GM10266 (cell line): ENCODE data around the gene ZNF799.
"Not testable (repeated sequence)": the region's sequence is repeated elsewhere in the genome, so short reads cannot be mapped to it uniquely, and the experiment has no call there.

Experiments used
- DNase-seq: peaks from one replicate; pipeline ENCODE4 v3.0.0; 2012; ENCODE audit errors: extremely low spot score
- TF ChIP-seq, protein P1 (sequence below): IDR thresholded peaks from 2 replicates; pipeline ENCODE4 v1.5.1; 2012; ENCODE audit warnings: mild to moderate bottlenecking, low read depth; ENCODE audit not compliant: control insufficient read depth, insufficient read depth; ENCODE audit errors: missing control alignments

The ZNF799 gene

DNA sequence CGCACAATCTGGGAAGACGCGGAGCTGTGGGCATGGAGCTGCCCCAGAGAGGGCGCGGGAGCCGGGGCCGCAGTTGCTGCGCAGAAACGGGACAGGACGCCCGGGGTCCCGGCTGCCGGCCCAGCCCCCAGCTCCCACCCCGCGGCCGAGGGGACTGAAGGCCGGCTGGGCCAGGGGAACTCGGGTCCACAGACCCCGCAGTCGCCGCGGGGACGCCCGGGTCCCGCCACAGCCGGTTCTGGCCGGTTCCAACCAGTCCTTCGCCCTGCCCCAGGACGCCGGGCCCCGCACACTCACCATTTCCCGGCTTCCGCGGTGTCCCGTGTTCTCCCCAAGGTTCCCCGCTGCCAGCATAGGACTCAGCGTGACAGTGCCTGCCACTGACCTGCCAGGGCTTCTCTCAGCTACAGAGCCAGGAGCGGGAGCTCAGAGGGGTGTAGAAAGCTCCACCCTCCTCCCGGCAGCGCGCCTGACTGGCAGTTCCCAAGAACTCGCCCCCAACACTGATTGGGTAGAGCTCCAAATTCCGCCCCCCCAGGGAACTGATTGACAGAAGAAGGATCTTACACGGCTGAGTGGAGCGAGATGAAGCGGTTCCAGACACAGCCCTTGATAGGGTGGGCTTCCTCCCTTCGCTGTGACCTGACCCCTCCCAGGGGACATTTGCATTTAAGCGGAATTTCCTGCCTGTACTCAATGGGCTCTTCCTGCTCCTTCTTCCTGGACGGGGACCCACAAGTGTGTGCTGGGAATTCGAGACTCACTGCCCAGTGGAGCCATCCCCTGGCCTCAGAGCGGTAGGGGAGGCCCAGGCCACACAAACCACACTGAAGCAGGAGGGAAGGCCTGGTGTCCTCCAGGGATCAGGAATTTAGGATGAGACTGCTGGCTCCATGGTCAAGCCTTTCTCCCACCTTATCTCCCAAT lies 35.6 kb downstream of the ZNF799 start, which contains the start of gene ZNF442:
TSS of gene ZNF442 (minus strand) at position 448 of the 927 bp plus-strand sequence. CDS start 2,052 bp downstream, outside the sequence.
- TF ChIP-seq, protein P1, sequence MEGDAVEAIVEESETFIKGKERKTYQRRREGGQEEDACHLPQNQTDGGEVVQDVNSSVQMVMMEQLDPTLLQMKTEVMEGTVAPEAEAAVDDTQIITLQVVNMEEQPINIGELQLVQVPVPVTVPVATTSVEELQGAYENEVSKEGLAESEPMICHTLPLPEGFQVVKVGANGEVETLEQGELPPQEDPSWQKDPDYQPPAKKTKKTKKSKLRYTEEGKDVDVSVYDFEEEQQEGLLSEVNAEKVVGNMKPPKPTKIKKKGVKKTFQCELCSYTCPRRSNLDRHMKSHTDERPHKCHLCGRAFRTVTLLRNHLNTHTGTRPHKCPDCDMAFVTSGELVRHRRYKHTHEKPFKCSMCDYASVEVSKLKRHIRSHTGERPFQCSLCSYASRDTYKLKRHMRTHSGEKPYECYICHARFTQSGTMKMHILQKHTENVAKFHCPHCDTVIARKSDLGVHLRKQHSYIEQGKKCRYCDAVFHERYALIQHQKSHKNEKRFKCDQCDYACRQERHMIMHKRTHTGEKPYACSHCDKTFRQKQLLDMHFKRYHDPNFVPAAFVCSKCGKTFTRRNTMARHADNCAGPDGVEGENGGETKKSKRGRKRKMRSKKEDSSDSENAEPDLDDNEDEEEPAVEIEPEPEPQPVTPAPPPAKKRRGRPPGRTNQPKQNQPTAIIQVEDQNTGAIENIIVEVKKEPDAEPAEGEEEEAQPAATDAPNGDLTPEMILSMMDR = peak; percentile 52
- DNase-seq = peak; percentile 97

DNA sequence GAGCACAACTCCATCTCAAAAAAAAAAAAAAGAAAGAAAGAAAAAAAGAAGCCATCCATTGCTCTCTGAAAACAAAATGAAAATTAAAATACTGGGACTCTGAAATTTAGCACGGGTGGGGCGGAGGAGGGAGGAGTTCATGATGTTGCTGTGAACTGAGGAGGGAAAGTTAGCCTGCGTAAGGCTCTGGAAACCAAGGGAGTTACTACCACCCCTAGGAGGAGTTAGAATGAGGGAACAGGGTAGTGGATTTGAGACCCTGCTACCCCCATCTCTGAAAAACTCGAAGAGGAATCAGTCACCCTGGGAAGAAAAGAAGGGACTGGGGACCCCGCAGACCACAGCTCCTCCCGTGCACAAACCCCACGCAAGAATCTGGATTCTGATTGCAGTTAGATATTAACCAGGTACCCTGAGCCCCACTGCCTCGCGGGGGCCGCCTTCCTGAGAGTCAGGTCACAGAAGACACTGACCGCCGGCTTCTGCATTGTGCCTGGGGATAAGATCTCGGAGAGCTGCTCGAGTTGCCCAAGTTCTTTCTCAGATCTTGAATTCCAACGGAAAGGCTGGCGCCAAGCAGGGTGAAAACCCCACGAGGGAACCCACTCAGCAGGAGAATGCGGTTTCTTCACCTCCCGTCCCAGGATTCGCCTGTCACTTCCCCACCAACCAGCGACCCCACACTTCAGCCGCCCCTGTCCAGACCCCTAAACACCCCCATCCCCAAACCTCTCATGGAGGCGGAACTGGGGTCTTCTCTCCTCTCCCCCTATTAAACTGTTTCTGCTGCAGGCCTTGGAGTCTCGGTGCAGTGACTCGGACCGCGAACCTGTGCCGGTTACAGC lies 36.5 kb downstream of the ZNF799 start:
- peak; percentile 40 for DNase-seq
- TF ChIP-seq, protein P1 = no peak

DNA sequence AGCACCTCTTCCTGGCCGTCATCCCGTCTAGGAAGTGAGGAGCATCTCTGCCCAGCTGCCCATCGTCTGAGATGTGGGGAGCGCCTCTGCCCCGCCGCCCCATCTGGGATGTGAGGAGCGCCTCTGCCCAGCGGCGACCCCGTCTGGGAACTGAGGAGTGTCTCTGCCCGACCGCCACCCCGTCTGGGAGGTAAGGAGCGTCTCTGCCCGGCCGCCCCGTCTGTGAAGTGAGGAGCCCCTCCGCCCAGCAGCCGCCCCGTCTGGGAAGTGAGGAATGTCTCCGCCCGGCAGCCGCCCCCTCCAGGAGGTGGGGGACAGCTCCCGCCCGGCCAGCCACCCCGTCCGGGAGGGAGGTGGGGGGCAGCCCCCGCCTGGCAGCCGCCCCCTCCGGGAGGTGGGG lies 38.8 kb downstream of the ZNF799 start:
- not testable (repeated sequence) for DNase-seq

DNA sequence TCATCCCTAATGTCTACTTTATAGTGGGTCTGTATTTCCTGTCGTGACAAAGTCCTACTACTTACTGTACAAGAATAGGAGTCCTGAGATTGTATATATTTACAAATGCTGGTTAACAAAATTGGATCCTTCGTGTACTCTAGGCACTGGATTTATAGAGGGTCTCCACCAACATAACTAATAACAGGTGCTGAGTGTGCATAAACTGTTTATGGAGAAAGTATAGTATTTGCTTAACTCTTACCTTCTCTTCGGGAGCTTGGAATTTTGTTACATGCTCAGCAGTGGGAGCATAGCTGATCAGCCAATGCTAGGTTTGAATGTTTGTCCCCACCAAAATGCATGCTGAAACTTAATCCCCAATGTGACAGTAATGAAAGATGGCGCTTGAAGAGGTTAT lies 47.7 kb downstream of the ZNF799 start:
- TF ChIP-seq, protein P1 = no peak
- DNase-seq = no peak

DNA sequence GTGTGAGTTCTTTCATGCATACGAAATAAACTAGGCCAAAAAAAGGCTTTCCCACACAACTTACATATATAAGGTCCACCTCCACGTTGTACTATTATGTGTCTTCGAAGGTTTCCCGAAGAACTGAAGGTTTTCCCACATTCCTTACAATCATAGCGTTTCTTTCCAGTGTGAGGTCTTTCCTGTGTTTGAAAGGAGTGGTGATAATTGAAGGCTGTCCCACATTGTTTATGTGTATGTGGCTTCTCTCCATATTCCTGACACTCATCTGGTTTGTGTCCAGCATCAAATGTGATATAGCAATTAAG lies 50.2 kb downstream of the ZNF799 start:
- no peak for DNase-seq
- TF ChIP-seq, protein P1 = no peak

DNA sequence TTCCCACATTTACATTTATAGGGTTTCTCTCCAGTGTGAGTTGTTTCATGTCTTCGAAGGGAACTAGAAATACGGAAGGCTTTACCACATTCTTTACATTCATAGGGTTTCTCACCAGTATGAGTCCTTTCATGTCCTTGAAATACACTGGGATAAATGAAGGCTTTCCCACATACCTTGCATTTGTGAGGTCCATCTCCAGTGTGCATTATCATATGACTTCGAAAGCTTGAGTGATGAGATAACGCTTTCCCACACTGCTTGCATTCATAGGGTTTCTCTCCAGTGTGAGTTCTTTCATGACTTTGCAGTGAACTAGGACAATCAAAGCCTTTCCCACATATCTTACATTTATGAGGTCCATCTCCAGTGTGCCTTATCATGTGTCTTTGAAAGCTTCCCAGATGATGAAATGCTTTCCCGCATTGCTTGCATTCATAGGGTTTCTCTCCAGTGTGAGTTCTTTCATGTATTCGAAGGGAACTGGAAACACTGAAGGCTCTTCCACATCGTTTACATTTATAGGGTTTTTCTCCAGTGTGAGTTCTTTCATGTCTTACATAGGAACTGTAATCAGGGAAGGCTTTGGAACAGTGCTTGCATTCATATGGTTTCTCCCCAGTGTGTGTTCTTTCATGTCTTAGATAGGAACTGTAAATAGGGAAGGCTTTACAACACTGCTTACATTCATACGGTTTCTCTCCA lies 50.7 kb downstream of the ZNF799 start:
- TF ChIP-seq, protein P1 = no peak
- DNase-seq = no peak

DNA sequence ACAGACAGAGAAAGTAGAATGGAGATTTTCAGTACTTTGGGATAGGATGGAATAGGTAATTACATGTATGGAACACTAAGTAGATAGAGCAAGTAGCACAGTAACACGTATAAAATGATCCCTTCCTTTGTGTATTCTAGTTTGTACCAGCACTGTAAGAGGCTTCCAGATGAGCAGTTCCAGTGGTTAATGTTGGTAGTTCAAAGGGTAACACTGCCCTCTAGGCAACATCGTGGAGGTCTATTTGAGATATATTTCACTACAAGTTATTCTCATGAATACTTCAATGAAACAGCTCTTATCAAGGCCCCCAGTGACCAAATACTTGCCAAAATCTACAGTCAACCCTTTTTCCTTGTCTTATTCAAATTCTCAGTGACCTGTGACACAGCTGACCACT lies 54.2 kb downstream of the ZNF799 start:
- no peak for DNase-seq
- TF ChIP-seq, protein P1 = peak; percentile 24
